IPS-18c (cell line): ENCODE data around the gene PHRF1.

Experiments used
- H3K4me3 ChIP-seq: 2 replicates; pipeline ENCODE4 v1.7.0; 2013; ENCODE audit warnings: low read depth, mild to moderate bottlenecking, low read length, moderate library complexity; ENCODE audit not compliant: insufficient read depth
- H3K9me3 ChIP-seq: one replicate; pipeline ENCODE4 v1.6.1; 2013; ENCODE audit warnings: mild to moderate bottlenecking, low read length, moderate library complexity; ENCODE audit not compliant: control insufficient read depth, insufficient read depth

PHRF1 gene

GRCh38 chr11:601573-602245 lies 25.4 kb downstream of the PHRF1 start:
- Histone ChIP-seq H3K9me3 (no peaks in the 10 kb centered on the region), H3K4me3 (no peak overlapping the region)

- Histone ChIP-seq H3K4me3 (no peak overlapping the region), H3K9me3 (no peaks in the 10 kb centered on the region)
Observed at GRCh38 chr11:603154-603553, 26.9 kb downstream of the PHRF1 start.

- no peaks in the 10 kb centered on the region for H3K9me3 ChIP-seq
Observed at GRCh38 chr11:605286-606129, 29.2 kb downstream of the PHRF1 start.

GRCh38 chr11:606245-606644 lies 30.0 kb downstream of the PHRF1 start:
- no peaks in the 10 kb centered on the region for H3K9me3 ChIP-seq
- no peak overlapping the region for H3K4me3 ChIP-seq

More at GRCh38 chr11:605286-606129, 29.2 kb downstream of the PHRF1 start:
- no peak overlapping the region for H3K4me3 ChIP-seq

GRCh38 chr11:607020-607780 lies 30.9 kb downstream of the PHRF1 start:
- H3K9me3 ChIP-seq: no peaks in the 10 kb centered on the region
- no peak overlapping the region for H3K4me3 ChIP-seq

GRCh38 chr11:607971-608659 lies 31.8 kb downstream of the PHRF1 start:
- Histone ChIP-seq H3K9me3 (no peaks in the 10 kb centered on the region), H3K4me3 (no peak overlapping the region)

GRCh38 chr11:608791-609251 lies 32.6 kb downstream of the PHRF1 start:
- Histone ChIP-seq H3K4me3 (no peak overlapping the region), H3K9me3 (no peaks in the 10 kb centered on the region)

- Histone ChIP-seq H3K4me3 (no peak overlapping the region), H3K9me3 (no peaks in the 10 kb centered on the region)
Observed at GRCh38 chr11:609341-609811, 33.1 kb downstream of the PHRF1 start.

GRCh38 chr11:610146-610801 lies 34.0 kb downstream of the PHRF1 start:
- no peak overlapping the region for H3K4me3 ChIP-seq
- no peaks in the 10 kb centered on the region for H3K9me3 ChIP-seq

GRCh38 chr11:611001-611996 lies 35.0 kb downstream of the PHRF1 start:
- Histone ChIP-seq H3K4me3 (no peak overlapping the region), H3K9me3 (no peaks in the 10 kb centered on the region)

- Histone ChIP-seq H3K4me3 (no peak overlapping the region), H3K9me3 (no peaks in the 10 kb centered on the region)
Observed at GRCh38 chr11:612201-612960, 36.1 kb downstream of the PHRF1 start.

- Histone ChIP-seq H3K4me3 (no peak overlapping the region), H3K9me3 (no peaks in the 10 kb centered on the region)
Observed at GRCh38 chr11:612961-613300, 36.7 kb downstream of the PHRF1 start.

GRCh38 chr11:613369-613968 lies 37.2 kb downstream of the PHRF1 start:
- H3K4me3 ChIP-seq: no peak overlapping the region
- H3K9me3 ChIP-seq: no peaks in the 10 kb centered on the region

GRCh38 chr11:614021-614622 lies 37.9 kb downstream of the PHRF1 start:
- no peak overlapping the region for H3K4me3 ChIP-seq
- H3K9me3 ChIP-seq: no peaks in the 10 kb centered on the region
